Gastrocnemius medialis (tissue), 4 donors: ENCODE results near the gene NGRN.

ENCODE experiments used
- POLR2A ChIP-seq, 2 donors: fragments of 450-650 bp; IDR thresholded peaks; one replicate each; pipeline ENCODE4 v1.6.1; 2017; ENCODE audit warnings: antibody characterized with exemption in 2 of 2, mild to moderate bottlenecking in 2 of 2, moderate library complexity in 2 of 2
- TF ChIP-seq, protein P1 (sequence below), 5 experiments: fragments of 450-650 bp in 3 of 5; fragments of 200-600 bp in 2 of 5; sonication (generic) in 2 of 5; IDR thresholded peaks in 4 of 5; conservative IDR thresholded peaks in 1 of 5; 1 replicate in 4 of 5; 2 replicates in 1 of 5; pipeline ENCODE4 v1.5.1; 2016 to 2019; ENCODE audit warnings: antibody characterized with exemption in 5 of 5, mild to moderate bottlenecking in 3 of 5, moderate library complexity in 3 of 5

DNA sequence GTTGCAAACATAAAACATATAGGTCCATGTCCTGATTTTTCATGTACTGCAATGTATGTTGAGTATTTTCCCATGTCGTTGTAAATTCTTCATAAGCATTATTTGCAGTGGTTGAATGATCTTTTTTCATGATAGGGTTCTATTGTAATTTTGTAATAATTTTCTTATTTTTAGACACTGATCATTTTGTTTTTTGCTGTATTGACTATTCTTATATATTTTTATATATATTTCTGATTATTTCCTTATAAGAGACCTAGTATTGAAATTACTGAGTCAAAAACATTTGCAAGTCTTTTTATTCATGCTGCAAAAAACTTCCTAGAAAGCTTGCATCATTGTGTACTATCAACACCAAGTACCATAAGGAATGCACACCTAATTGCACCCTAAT lies 55.4 kb downstream of the NGRN start:
- TF ChIP-seq, protein P1, sequence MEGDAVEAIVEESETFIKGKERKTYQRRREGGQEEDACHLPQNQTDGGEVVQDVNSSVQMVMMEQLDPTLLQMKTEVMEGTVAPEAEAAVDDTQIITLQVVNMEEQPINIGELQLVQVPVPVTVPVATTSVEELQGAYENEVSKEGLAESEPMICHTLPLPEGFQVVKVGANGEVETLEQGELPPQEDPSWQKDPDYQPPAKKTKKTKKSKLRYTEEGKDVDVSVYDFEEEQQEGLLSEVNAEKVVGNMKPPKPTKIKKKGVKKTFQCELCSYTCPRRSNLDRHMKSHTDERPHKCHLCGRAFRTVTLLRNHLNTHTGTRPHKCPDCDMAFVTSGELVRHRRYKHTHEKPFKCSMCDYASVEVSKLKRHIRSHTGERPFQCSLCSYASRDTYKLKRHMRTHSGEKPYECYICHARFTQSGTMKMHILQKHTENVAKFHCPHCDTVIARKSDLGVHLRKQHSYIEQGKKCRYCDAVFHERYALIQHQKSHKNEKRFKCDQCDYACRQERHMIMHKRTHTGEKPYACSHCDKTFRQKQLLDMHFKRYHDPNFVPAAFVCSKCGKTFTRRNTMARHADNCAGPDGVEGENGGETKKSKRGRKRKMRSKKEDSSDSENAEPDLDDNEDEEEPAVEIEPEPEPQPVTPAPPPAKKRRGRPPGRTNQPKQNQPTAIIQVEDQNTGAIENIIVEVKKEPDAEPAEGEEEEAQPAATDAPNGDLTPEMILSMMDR (IDR thresholded peaks at IDR 0.05 in 4 of 5, conservative IDR thresholded peaks at IDR 0.05 in 1 of 5): no peak
- no peak for TF ChIP-seq POLR2A (IDR thresholded peaks at IDR 0.05)
